Spinal cord (tissue), 10 donors: ENCODE data around the gene IRF9. TPM values are rescaled to one million over a fixed set of nuclear protein-coding genes. Genes with fewer than 3 reads are reported as not detected.
A peak's percentile ranks its signal among the peaks of the same experiment; 100 is the strongest.
"Not testable (repeated sequence)": the region's sequence is repeated elsewhere in the genome, so short reads cannot be mapped to it uniquely, and the experiment has no call there.

Experiments used
- DNase-seq, 6 donors: peaks; one replicate each; pipeline versions ENCODE4 v3.0.0 to v3.0.0-alpha.2; 2013 to 2015; ENCODE audit warnings: low spot score in 6 of 6, low read depth in 4 of 6
- H3K27ac ChIP-seq: one replicate; pipeline ENCODE4 v1.5.1; 2013; ENCODE audit warnings: low read depth, low read length, control low read depth
- H3K27me3 ChIP-seq: one replicate; pipeline ENCODE4 v1.6.1; 2013; ENCODE audit warnings: low read length; ENCODE audit not compliant: control insufficient read depth, insufficient read depth
- H3K36me3 ChIP-seq: one replicate; pipeline ENCODE4 v1.6.1; 2013; ENCODE audit warnings: low read length; ENCODE audit not compliant: control insufficient read depth, insufficient read depth
- H3K4me1 ChIP-seq: one replicate; pipeline ENCODE4 v1.6.1; 2013; ENCODE audit warnings: low read length; ENCODE audit not compliant: control insufficient read depth, insufficient read depth
- H3K4me3 ChIP-seq: one replicate; pipeline ENCODE4 v1.5.1; 2013; ENCODE audit warnings: low read depth, low read length, control low read depth
- H3K9me3 ChIP-seq: one replicate; pipeline ENCODE4 v1.6.1; 2013; ENCODE audit warnings: low read length; ENCODE audit not compliant: control insufficient read depth, insufficient read depth
- WGBS: methylation state at CpG from one replicate; pipeline ENCODE4 v1.1.5; 2013; ENCODE audit warnings: missing lambda C conversion rate; ENCODE audit not compliant: insufficient coverage; 5-methylcytosine and 5-hydroxymethylcytosine counted together
- polyA plus RNA-seq, 2 donors: library from polyadenylated mRNA; unstranded; fragments of 120-200 nt; gene quantifications; one replicate each; pipeline ENCODE4 v1.2.1, GENCODE V29; 2013; ENCODE audit not compliant: insufficient read length in 2 of 2
- total RNA-seq, 2 donors: library from RNA; depleted of rRNA in 1 of 2; stranded (reverse); fragments of 120-200 nt in 1 of 2; fragments of >200 nt in 1 of 2; gene quantifications; one replicate each; pipeline versions ENCODE4 v1.2.3 to v1.2.4, GENCODE V29; 2013 to 2014
- donor health status: healthy.

Gene IRF9
- total and polyA plus RNA-seq, 4 donors, result 50.0 to 81.4 (median 71.3) TPM

DNA sequence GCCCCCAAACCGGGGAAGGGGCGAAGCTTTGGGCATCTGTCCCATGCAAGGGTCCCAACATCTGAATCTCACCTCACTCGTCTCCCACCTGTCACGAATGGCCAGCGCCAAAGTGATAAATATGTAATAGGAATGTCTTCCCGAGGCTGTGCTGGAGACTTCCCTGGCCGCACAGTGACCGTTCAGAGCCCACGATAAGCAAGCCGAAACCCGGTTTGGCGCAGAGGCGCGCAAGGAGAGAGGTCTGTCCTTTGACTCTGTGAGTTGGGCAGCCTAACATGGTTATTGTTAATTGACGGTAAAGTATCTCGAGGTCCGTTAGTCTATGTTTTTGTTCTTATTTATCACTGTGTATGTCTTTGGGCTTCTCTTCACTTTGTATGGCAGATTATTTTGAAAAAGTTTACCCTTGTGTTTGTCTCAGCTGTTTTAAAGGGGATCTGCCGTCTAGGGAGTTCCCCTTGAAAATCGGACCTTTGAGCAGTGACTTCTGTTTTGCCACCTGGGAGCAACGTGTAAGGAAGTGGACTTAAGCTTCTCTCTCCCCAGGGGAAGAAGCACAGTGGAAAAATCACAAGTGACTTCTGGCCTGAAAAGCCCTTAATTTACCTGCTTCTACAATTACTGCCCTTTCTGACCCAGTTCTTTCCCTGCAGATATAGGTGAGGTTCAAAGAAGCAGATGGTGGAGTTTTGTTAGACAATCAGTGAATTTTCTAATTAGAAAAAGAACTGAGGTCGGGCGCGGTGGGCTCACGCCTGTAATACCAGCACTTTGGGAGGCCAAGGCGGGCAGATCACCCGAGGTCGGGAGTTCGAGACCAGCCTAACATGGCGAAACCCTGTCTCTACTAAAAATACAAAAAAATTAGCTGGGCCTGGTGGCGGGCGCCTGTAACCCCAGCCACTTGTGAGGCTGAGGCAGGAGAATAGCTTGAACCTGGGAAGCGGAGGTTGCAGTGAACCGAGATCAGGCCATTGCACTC is 35.3 kb downstream of the IRF9 start:
- no peaks in the 10 kb centered on the region for H3K9me3 ChIP-seq
- H3K4me3 ChIP-seq, result peak overlapping the region; percentile 90
- H3K27me3 ChIP-seq, result no peaks in the 10 kb centered on the region
- peaks cover 13% of the 10 kb centered on the region for H3K4me1 ChIP-seq
- 20% methylated on average over 16 of the region's 33 CpGs for WGBS
- no peak for DNase-seq
- H3K27ac ChIP-seq, result peak overlapping the region; percentile 96
- peaks cover 17% of the 10 kb centered on the region for H3K36me3 ChIP-seq

DNA sequence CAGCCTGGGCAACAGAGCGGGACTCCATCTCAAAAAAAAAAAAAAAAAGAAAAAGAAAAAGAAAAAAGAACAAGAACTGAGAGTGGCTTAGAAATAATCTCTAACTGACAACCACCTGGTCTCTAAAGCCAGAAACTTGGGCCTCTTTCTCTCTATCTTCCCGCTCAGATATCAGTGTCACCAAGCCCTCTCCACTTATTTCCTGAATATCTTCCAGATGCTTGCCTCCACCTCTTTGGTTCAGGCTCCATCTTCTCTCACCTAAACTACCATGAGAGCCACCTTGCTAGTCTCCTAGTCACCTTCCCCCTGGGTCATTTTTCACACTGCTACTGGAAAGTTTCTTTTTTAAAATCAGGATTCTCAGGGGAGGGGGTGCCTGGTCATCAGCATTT is 36.0 kb downstream of the IRF9 start:
- no peaks in the 10 kb centered on the region for H3K9me3 ChIP-seq
- H3K4me1 ChIP-seq, result peaks cover 13% of the 10 kb centered on the region
- 67% methylated on average over 1 of the region's 2 CpGs for WGBS
- H3K27me3 ChIP-seq, result no peaks in the 10 kb centered on the region
- H3K36me3 ChIP-seq, result peaks cover 16% of the 10 kb centered on the region
- H3K4me3 ChIP-seq, result no peak overlapping the region
- no peak overlapping the region for H3K27ac ChIP-seq
- no peak for DNase-seq

DNA sequence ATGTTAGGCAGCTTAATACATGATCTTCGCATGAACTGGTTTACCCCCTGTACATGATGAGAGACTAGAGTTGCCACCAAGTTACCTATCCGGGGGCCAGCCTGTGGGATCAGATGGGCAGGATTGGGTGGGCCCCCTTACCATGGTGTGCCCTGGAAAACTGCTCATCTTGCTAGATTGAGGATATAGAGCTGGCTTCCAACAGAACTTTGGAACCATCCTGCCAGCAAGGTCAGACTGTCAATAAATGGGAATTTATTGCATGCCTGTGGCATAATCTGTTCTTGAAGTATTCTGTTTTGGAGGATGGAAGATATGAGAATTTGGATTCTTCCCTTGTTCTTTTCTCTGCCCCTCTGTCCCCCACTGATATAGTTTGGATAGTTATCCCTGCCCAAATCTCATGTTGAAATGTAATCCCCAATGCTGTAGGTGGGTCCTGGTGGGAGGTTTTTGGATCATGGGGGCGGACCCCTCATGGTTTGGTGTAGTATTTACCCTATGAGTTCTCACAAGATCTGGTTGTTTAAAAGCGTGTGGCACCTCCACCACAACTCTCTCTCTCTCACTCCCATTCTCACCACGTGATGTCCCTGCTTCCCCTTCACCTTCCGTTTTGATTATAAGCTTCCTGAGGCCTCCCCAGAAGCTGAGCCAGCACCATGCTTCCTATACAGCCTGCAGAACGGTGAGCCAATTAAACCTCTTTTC is 37.9 kb downstream of the IRF9 start:
- Histone ChIP-seq H3K9me3 (no peaks in the 10 kb centered on the region), H3K27ac (no peak overlapping the region), H3K4me3 (no peak overlapping the region), H3K27me3 (no peaks in the 10 kb centered on the region), H3K36me3 (peaks cover 3% of the 10 kb centered on the region), H3K4me1 (peaks cover 13% of the 10 kb centered on the region)
- WGBS, result 100% methylated on average over 2 of the region's 7 CpGs
- no peak for DNase-seq

DNA sequence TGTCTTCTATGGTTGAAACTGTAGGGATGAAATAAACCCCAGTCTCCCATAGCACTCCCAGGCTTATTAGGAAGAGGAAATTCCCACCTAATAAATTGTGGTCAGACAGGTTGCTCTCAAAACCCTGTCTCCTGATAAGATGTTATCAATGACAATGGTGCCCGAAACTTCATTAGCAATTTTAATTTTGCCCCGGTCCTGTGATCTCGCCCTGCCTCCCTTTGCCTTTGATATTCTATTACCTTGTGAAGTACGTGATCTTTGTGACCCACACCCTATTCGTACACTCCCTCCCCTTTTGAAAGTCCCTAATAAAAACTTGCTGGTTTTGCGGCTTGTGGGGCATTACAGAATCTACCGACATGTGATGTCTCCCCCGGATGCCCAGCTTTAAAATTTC is 41.5 kb downstream of the IRF9 start:
- not testable (repeated sequence) for H3K9me3 ChIP-seq, H3K4me3 ChIP-seq, H3K27me3 ChIP-seq, H3K27ac ChIP-seq, DNase-seq, H3K4me1 ChIP-seq
- H3K36me3 ChIP-seq, result peaks cover 23% of the 10 kb centered on the region
- WGBS, result 84% methylated on average over 8 of the region's 8 CpGs

DNA sequence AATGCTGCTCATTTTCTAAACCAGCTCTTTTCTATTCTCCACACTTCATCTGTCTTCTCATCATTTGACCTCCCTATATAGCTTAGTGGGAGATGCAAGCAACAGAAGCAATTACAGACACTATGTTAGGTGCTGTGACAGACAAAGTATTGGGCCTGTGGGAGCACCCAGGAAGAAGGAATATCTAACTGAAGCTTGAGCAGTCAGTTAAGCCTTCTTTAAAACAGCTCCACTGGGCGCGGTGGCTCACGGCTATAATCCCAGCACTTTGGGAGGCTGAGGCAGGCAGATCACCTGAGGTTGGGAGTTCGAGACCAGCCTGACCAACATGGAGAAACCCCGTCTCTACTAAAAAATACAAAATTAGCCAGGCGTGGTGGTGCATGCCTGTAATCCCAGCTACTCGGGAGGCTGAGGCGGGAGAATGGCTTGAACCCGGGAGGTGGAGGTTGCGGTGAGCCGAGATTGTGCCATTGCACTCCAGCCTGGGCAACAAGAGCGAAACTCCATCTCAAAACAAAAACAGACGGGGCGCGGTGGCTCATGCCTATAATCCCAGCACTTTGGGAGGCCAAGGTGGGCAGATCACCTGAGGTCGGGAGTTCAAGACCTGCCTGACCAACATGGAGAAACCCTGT is 42.3 kb downstream of the IRF9 start:
- not testable (repeated sequence) for H3K27ac ChIP-seq, H3K27me3 ChIP-seq, H3K9me3 ChIP-seq, H3K4me1 ChIP-seq, H3K4me3 ChIP-seq, DNase-seq
- H3K36me3 ChIP-seq, result peaks cover 32% of the 10 kb centered on the region
- 100% methylated on average over 3 of the region's 16 CpGs for WGBS

DNA sequence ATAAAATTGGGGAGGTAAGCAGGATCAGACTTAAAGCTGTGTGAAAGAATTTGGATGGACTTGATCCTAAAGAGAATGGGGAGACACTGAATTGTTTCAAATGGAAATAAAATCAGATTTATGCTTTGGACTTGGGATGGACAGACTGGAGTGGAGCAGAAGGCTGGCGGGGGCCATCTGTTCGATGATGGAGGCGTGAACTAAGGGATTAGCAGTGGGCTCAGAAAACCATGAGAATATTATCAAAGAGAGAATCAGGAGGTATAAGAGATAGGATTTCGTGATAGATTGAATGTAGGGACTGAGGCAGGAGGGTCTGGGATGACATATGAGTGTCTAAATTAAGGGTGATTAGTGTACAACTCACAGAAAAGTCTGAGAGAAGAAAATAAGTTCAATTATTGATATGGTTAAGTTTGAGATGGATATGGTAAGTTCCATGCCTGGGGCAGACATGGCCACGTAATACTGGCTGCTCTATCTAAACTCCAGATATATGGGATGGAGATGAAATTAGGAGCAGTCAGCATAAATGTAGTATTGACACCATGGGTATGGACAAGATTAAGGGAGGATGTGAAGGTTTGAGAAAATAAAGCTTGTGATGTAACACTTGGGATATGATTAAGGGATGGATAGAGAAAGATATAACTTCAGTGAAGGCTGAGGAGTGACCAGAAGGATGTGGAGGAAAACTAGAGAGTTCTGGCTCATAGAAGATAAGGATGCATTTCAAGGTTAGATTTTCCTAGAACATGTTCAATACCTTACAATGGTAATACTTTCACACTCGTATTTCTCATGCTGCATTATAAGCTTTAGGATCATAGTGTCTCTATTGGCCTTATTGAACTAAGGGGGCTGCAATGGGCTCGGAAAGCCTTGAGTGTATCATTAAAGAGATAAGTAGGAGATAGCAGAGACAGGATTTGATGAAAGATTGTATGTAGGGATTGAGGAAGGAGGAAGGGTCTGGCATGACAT is 43.4 kb downstream of the IRF9 start:
- no peaks in the 10 kb centered on the region for H3K4me1 ChIP-seq
- H3K27ac ChIP-seq, result no peak overlapping the region
- peaks cover 40% of the 10 kb centered on the region for H3K36me3 ChIP-seq
- no peak overlapping the region for H3K4me3 ChIP-seq
- no peaks in the 10 kb centered on the region for H3K27me3 ChIP-seq
- H3K9me3 ChIP-seq, result no peaks in the 10 kb centered on the region
- WGBS, result 89% methylated on average over 6 of the region's 7 CpGs
- no peak for DNase-seq

DNA sequence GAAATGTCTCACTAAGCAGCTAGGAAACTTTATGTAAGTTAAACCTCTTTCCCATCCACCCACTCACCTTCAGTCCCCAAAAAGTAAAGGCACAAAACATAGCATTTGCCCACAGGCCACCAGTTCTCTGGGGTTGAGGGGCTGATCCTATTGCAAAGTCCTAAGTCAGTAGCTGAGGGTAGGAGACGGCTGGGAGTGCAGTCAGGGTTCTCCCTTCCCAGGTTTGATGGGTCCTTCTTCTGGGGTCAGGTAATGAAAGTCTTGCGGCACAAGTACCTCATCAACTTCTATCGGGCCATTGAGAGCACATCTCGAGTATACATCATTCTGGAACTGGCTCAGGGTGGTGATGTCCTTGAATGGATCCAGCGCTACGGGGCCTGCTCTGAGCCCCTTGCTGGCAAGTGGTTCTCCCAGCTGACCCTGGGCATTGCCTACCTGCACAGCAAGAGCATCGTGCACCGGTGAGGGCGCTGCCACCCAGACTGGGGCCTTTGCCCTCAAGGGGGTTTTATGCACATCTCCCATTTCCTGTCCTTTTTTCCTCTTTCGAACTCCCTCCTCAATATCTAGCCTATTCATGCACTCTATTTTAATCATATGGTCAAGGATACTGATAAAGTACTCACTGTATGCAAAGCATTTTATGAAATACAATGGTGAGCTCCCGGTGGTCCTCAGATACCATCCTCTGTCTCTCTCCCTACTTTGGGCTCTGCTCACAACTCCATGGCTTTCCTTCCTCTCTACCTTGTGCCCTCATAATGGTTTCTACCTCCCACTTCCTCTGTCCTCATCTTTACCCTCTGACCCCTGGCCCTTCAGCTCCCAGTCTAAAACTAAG is 45.4 kb downstream of the IRF9 start:
- H3K4me3 ChIP-seq, result no peak overlapping the region
- H3K36me3 ChIP-seq, result peaks cover 56% of the 10 kb centered on the region
- no peaks in the 10 kb centered on the region for H3K27me3 ChIP-seq
- H3K9me3 ChIP-seq, result no peaks in the 10 kb centered on the region
- 98% methylated on average over 10 of the region's 11 CpGs for WGBS
- H3K27ac ChIP-seq, result no peak overlapping the region
- H3K4me1 ChIP-seq, result peaks cover 3% of the 10 kb centered on the region
- DNase-seq, result no peak

DNA sequence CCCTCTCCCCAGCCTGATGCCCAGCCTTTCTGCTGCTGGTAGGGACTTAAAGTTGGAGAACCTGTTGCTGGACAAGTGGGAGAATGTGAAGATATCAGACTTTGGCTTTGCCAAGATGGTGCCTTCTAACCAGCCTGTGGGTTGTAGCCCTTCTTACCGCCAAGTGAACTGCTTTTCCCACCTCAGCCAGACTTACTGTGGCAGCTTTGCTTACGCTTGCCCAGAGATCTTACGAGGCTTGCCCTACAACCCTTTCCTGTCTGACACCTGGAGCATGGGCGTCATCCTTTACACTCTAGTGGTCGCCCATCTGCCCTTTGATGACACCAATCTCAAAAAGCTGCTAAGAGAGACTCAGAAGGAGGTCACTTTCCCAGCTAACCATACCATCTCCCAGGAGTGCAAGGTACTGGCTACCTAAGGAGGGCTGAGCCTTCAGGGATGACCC is 46.1 kb downstream of the IRF9 start:
- Histone ChIP-seq H3K9me3 (no peaks in the 10 kb centered on the region), H3K27me3 (no peaks in the 10 kb centered on the region), H3K27ac (no peak overlapping the region), H3K4me1 (peaks cover 4% of the 10 kb centered on the region), H3K4me3 (no peak overlapping the region), H3K36me3 (peaks cover 53% of the 10 kb centered on the region)
- no peak for DNase-seq
- 96% methylated on average over 5 of the region's 5 CpGs for WGBS
